OCI-LY1 (cell line): ENCODE data around the gene ZNF524.

Experiments
- H2AFZ ChIP-seq: fragments of 200-600 bp; sonication (generic), shearing (Covaris generic); 2 replicates; pipeline ENCODE4 v1.6.0; 2014; ENCODE audit warnings: antibody characterized with exemption, mild to moderate bottlenecking, low read length
- H3F3A ChIP-seq: fragments of 200-600 bp; sonication (generic), shearing (Covaris generic); 2 replicates; pipeline ENCODE4 v1.6.0; 2014; ENCODE audit warnings: mild to moderate bottlenecking, antibody characterized with exemption, low read length, moderate library complexity; ENCODE audit not compliant: insufficient read depth
- H3K27ac ChIP-seq: fragments of 200-600 bp; sonication (generic); 2 replicates; pipeline ENCODE4 v1.5.1; 2014; ENCODE audit warnings: low read length, mixed run types, mild to moderate bottlenecking, low read depth; ENCODE audit not compliant: poor library complexity, severe bottlenecking
- H3K27me3 ChIP-seq: fragments of 200-600 bp; sonication (generic); 2 replicates; pipeline ENCODE4 v1.6.0; 2014; ENCODE audit warnings: antibody characterized with exemption, mild to moderate bottlenecking, low read length, moderate library complexity; ENCODE audit not compliant: insufficient read depth
- H3K36me3 ChIP-seq: fragments of 200-600 bp; sonication (generic); 2 replicates; pipeline ENCODE4 v1.6.1; 2014; ENCODE audit warnings: mild to moderate bottlenecking, antibody characterized with exemption, low read length, moderate library complexity, mixed read lengths; ENCODE audit not compliant: insufficient read depth
- H3K4me1 ChIP-seq: fragments of 200-600 bp; sonication (generic); 2 replicates; pipeline ENCODE4 v1.5.1; 2014; ENCODE audit warnings: mild to moderate bottlenecking, low read length, moderate library complexity; ENCODE audit not compliant: insufficient read depth, severe bottlenecking
- H3K4me2 ChIP-seq: fragments of 200-600 bp; sonication (generic), shearing (Covaris generic); 2 replicates; pipeline ENCODE4 v1.6.1; 2014; ENCODE audit warnings: low read length
- H3K4me3 ChIP-seq: fragments of 200-600 bp; sonication (generic); 2 replicates; pipeline ENCODE4 v1.5.1; 2014; ENCODE audit warnings: low read length, low read depth, mild to moderate bottlenecking, mixed read lengths; ENCODE audit not compliant: poor library complexity, severe bottlenecking
- H3K79me2 ChIP-seq: fragments of 200-600 bp; shearing (Covaris generic); 2 replicates; pipeline ENCODE4 v1.6.1; 2016; ENCODE audit warnings: mixed run types, low read length, mixed read lengths; ENCODE audit not compliant: insufficient read depth
- H3K9ac ChIP-seq: fragments of 200-600 bp; sonication (generic), shearing (Covaris generic); 2 replicates; pipeline ENCODE4 v1.6.1; 2014; ENCODE audit warnings: mild to moderate bottlenecking, low read length, mixed read lengths
- H3K9me2 ChIP-seq: fragments of 200-600 bp; sonication (generic), shearing (Covaris generic); 2 replicates; pipeline ENCODE4 v1.6.1; 2014; ENCODE audit warnings: low read depth, mild to moderate bottlenecking, low read length, mixed read lengths
- H3K9me3 ChIP-seq: fragments of 200-600 bp; shearing (Covaris generic); 2 replicates; pipeline ENCODE4 v1.6.1; 2014; ENCODE audit warnings: low read length, mixed read lengths
- H4K20me1 ChIP-seq: fragments of 200-600 bp; sonication (generic), shearing (Covaris generic); 2 replicates; pipeline ENCODE4 v1.6.0; 2016; ENCODE audit warnings: mild to moderate bottlenecking, low read length; ENCODE audit not compliant: insufficient read depth
- CTCF ChIP-seq: fragments of 200-600 bp; sonication (generic), shearing (Covaris generic); IDR thresholded peaks from 2 replicates; pipeline ENCODE4 v1.5.1; 2017; ENCODE audit warnings: mild to moderate bottlenecking, antibody characterized with exemption, low read length, moderate library complexity, mixed read lengths
- EZH2 ChIP-seq: fragments of 200-600 bp; sonication (generic), shearing (Covaris generic); IDR thresholded peaks from 2 replicates; pipeline ENCODE4 v1.8.0; 2017; ENCODE audit warnings: borderline replicate concordance, mixed run types, mild to moderate bottlenecking, antibody characterized with exemption, low read length, moderate library complexity, mixed read lengths

Gene ZNF524

GRCh38 chr19:55599842-55600661, at the start of gene ZNF524:
Gene ZNF524, plus strand, starts transcription at chr19:55600288. Its CDS starts 1,825 bp downstream, at chr19:55602113.
- Histone ChIP-seq H3K27me3 (no peaks in the 10 kb centered on the region), H3K27ac (peak within 1 kb of the TSS; percentile 93), H3F3A (no peaks in the 10 kb centered on the region; the same call in 1 of the 2 replicates), H3K9ac (peak within 1 kb of the TSS; percentile 83), H3K36me3 (peaks cover 15% of the 10 kb centered on the region), H2AFZ (0 out of 2 replicates have a peak within 1 kb of the TSS, but pooled peaks have one; percentile 31), H3K9me2 (no peaks in the 10 kb centered on the region), H3K79me2 (no peaks in the 10 kb centered on the region), H4K20me1 (no peaks in the 10 kb centered on the region), H3K4me1 (peaks cover 17% of the 10 kb centered on the region), H3K4me2 (peak within 1 kb of the TSS; percentile 88), H3K9me3 (no peaks in the 10 kb centered on the region), H3K4me3 (peak within 1 kb of the TSS; percentile 67)
- TF ChIP-seq EZH2 = no peak
- TF ChIP-seq CTCF = no peak

- Histone ChIP-seq H3K9me2 (no peaks in the 10 kb centered on the region), H3K9ac (no peak overlapping the region), H4K20me1 (no peaks in the 10 kb centered on the region), H3K27me3 (peaks cover 8% of the 10 kb centered on the region; the same call in 1 of the 2 replicates), H3K79me2 (no peaks in the 10 kb centered on the region), H3K4me1 (no peaks in the 10 kb centered on the region), H2AFZ (no peak overlapping the region), H3K4me2 (no peak overlapping the region), H3K27ac (no peak overlapping the region), H3K36me3 (no peaks in the 10 kb centered on the region), H3F3A (no peaks in the 10 kb centered on the region), H3K9me3 (no peaks in the 10 kb centered on the region), H3K4me3 (no peak overlapping the region)
- TF ChIP-seq EZH2 = no peak
- TF ChIP-seq CTCF = no peak
These were observed 49.8 kb upstream of the ZNF524 start for GRCh38 chr19:55550321-55550650.

GRCh38 chr19:55552206-55552605, 47.9 kb upstream of the ZNF524 start:
- Histone ChIP-seq H3K9me3 (no peaks in the 10 kb centered on the region), H2AFZ (no peak overlapping the region), H3F3A (no peaks in the 10 kb centered on the region), H3K9ac (no peak overlapping the region), H3K9me2 (no peaks in the 10 kb centered on the region), H3K4me2 (no peak overlapping the region), H3K4me3 (no peak overlapping the region), H3K79me2 (no peaks in the 10 kb centered on the region), H3K4me1 (no peaks in the 10 kb centered on the region), H4K20me1 (no peaks in the 10 kb centered on the region), H3K36me3 (no peaks in the 10 kb centered on the region), H3K27me3 (peaks cover 3% of the 10 kb centered on the region; the same call in 1 of the 2 replicates), H3K27ac (no peak overlapping the region)
- TF ChIP-seq EZH2 = no peak
- no peak for TF ChIP-seq CTCF
